GM23248 (cell line): Measurements from ENCODE around the gene LYST. TPM values are rescaled to one million over a fixed set of nuclear protein-coding genes. Genes with fewer than 3 reads are reported as not detected.

Experiments
- DNase-seq: peaks from one replicate; pipeline ENCODE4 v3.0.0-alpha.2; 2015
- H2AFZ ChIP-seq: fragments of 200-600 bp; sonication (generic); 2 replicates; pipeline ENCODE4 v1.6.1; 2016; ENCODE audit warnings: antibody characterized with exemption
- H3F3A ChIP-seq: fragments of 200-600 bp; sonication (generic); 2 replicates; pipeline ENCODE4 v1.6.1; 2016; ENCODE audit warnings: mild to moderate bottlenecking, antibody characterized with exemption, mixed run types; ENCODE audit not compliant: insufficient read depth
- H3K27ac ChIP-seq: fragments of 200-600 bp; sonication (generic); 2 replicates; pipeline ENCODE4 v1.5.1; 2016; ENCODE audit warnings: mild to moderate bottlenecking
- H3K27me3 ChIP-seq: fragments of 200-600 bp; sonication (generic); replicated peaks from 2 replicates; pipeline ENCODE4 v1.6.1; 2016; ENCODE audit warnings: mild to moderate bottlenecking; ENCODE audit not compliant: insufficient read depth
- H3K36me3 ChIP-seq: fragments of 200-600 bp; sonication (generic); 2 replicates; pipeline ENCODE4 v1.6.1; 2016; ENCODE audit warnings: low read depth, mild to moderate bottlenecking
- H3K4me1 ChIP-seq: fragments of 200-600 bp; sonication (generic); 2 replicates; pipeline ENCODE4 v1.6.1; 2016; ENCODE audit warnings: mild to moderate bottlenecking; ENCODE audit not compliant: insufficient read depth
- H3K4me2 ChIP-seq: fragments of 200-600 bp; sonication (generic); one replicate; pipeline ENCODE4 v1.6.1; 2016; ENCODE audit warnings: mild to moderate bottlenecking; ENCODE audit not compliant: unreplicated experiment
- H3K4me3 ChIP-seq: fragments of 200-600 bp; sonication (generic); 2 replicates; pipeline ENCODE4 v1.5.1; 2016; ENCODE audit warnings: mild to moderate bottlenecking
- H3K79me2 ChIP-seq: fragments of 200-600 bp; sonication (generic); 2 replicates; pipeline ENCODE4 v1.6.1; 2016; ENCODE audit warnings: mild to moderate bottlenecking; ENCODE audit not compliant: insufficient read depth
- H3K9ac ChIP-seq: fragments of 200-600 bp; sonication (generic); 2 replicates; pipeline ENCODE4 v1.6.1; 2016; ENCODE audit warnings: mild to moderate bottlenecking
- H3K9me2 ChIP-seq: fragments of 200-600 bp; sonication (generic); 2 replicates; pipeline ENCODE4 v1.6.1; 2016; ENCODE audit warnings: mixed run types, mild to moderate bottlenecking, moderate library complexity; ENCODE audit not compliant: insufficient read depth
- H3K9me3 ChIP-seq: fragments of 200-600 bp; sonication (generic); one replicate; pipeline ENCODE4 v1.6.1; 2017; ENCODE audit warnings: low read depth
- H4K20me1 ChIP-seq: fragments of 200-600 bp; sonication (generic); 2 replicates; pipeline ENCODE4 v1.6.0; 2016; ENCODE audit not compliant: insufficient read depth
- EZH2 ChIP-seq: fragments of 200-600 bp; sonication (generic); IDR thresholded peaks from 2 replicates; pipeline ENCODE4 v1.6.1; 2018; ENCODE audit warnings: antibody characterized with exemption, mild to moderate bottlenecking; ENCODE audit not compliant: insufficient read depth, poor library complexity, severe bottlenecking
- EZH2phosphoT487 ChIP-seq: fragments of 200-600 bp; sonication (generic); IDR thresholded peaks from 2 replicates; pipeline ENCODE4 v1.6.1; 2018; ENCODE audit warnings: antibody characterized with exemption, moderate library complexity, mild to moderate bottlenecking, low read depth; ENCODE audit not compliant: insufficient read depth
- WGBS, 2 experiments: methylation state at CpG; one replicate each; pipeline ENCODE4 v1.1.6; 2015 to 2017; ENCODE audit warnings: low lambda C conversion rate in 2 of 2, low coverage in 1 of 2; ENCODE audit errors: missing lambda C conversion rate in 2 of 2; 5-methylcytosine and 5-hydroxymethylcytosine counted together
- in situ Hi-C: fragments of 300-500 bp; cut with MboI; formaldehyde crosslinking; loops from 2 replicates; pipeline ENCODE4 v1.15.0; 2020
- polyA plus RNA-seq: library from polyadenylated mRNA; unstranded; fragments of >200 nt; fragmentation: Nextera tagmentation; extraction: Ambion mirVana; gene quantifications from 2 replicates; pipeline ENCODE4 v1.2.1, GENCODE V29; 2016
- total RNA-seq: library from RNA; depleted of rRNA; stranded (reverse); fragments of >200 nt; shearing (Covaris generic); gene quantifications from 2 replicates; pipeline ENCODE4 v1.2.3, GENCODE V29; 2014

LYST gene
- total and polyA plus RNA-seq, 2 experiments from 2014 or later, result 5.1 to 9.0 TPM

GRCh38 chr1:235651170-235651806 lies 215.4 kb downstream of the LYST start:
- DNase-seq, result no peak
- no peak overlapping the region for H3K4me3 ChIP-seq
- H3K27me3 ChIP-seq, result peaks cover 32% of the 10 kb centered on the region
- in situ Hi-C loops, result no loop called here
- H3K79me2 ChIP-seq, result no peaks in the 10 kb centered on the region
- no peak overlapping the region for H3K4me2 ChIP-seq
- H3K9me2 ChIP-seq, result no peaks in the 10 kb centered on the region
- no peaks in the 10 kb centered on the region for H3K36me3 ChIP-seq
- H3K9me3 ChIP-seq, result no peaks in the 10 kb centered on the region
- H3K4me1 ChIP-seq, result no peaks in the 10 kb centered on the region
- H3K27ac ChIP-seq, result no peak overlapping the region
- no peaks in the 10 kb centered on the region for H3F3A ChIP-seq
- no peak overlapping the region for H2AFZ ChIP-seq
- TF ChIP-seq EZH2 (no peak), EZH2phosphoT487 (no peak)
- no peak overlapping the region for H3K9ac ChIP-seq
- 61 to 65% methylated on average over 10 of the region's 10 CpGs for WGBS, 2 experiments
- no peaks in the 10 kb centered on the region for H4K20me1 ChIP-seq

DNA sequence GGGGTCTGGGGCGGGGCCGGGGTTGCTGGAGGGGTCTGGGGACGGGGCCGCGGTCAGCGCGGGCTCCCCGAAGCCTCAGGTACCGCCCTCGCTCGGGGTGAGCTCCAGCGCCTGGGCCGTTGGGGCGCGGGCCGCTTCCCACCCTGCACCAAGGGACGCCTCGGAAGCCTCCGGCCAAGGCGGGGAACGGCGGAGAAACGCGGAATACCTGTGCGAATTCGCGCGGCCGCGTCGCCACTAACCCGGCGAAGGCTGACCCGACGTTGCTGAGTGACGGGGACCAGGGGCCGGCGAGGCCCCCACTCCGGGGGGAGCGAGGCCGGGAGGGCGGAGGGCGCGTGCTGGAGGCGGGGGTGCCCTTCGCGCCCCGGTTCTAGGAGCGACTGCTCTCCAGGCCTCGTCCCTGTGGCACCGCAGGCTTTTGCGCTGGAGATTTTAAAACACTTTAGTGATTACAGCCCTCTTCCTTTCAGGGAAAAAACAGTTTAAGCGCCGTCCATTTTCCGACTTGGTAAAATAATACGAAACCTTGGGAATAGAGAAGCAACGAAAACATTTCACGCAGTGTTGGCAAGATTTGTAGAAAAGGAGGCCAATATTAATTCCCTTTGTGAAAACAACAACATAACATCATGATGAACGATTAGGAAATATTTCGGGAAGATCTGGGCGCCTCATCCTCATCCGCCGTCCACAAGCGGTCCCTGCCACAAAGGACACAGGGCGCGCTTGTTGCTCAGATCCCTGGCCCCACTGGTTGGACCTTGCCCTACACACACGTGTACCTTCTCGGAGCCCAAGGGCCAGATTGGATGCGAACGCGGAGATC lies 216.2 kb downstream of the LYST start:
- Histone ChIP-seq H3K36me3 (no peaks in the 10 kb centered on the region), H3K4me1 (no peaks in the 10 kb centered on the region), H3K9ac (no peak overlapping the region), H3K9me2 (no peaks in the 10 kb centered on the region), H3F3A (no peaks in the 10 kb centered on the region), H3K4me3 (peak overlapping the region; percentile 25; the same call in 1 of the 2 replicates), H3K9me3 (no peaks in the 10 kb centered on the region), H3K4me2 (no peak overlapping the region), H2AFZ (0 out of 2 replicates have a peak overlapping the region, but pooled peaks have one; percentile 5), H3K27ac (no peak overlapping the region), H3K79me2 (no peaks in the 10 kb centered on the region), H4K20me1 (no peaks in the 10 kb centered on the region), H3K27me3 (peaks cover 32% of the 10 kb centered on the region)
- 0 out of 2 replicates have a peak, but pooled peaks have one; percentile 39 for TF ChIP-seq EZH2phosphoT487
- peak; percentile 88 for TF ChIP-seq EZH2
- in situ Hi-C loops, result no loop called here
- WGBS, 2 experiments, result 11 to 15% methylated on average over 44 to 67 of the region's 71 CpGs
- DNase-seq, result peak; percentile 8

- Histone ChIP-seq H3K9ac (no peak within 1 kb of the TSS), H3K27me3 (peaks cover 32% of the 10 kb centered on the region), H3K4me3 (peak within 1 kb of the TSS; percentile 67), H3K36me3 (no peaks in the 10 kb centered on the region), H4K20me1 (no peaks in the 10 kb centered on the region), H3K27ac (no peak within 1 kb of the TSS), H3K79me2 (no peaks in the 10 kb centered on the region), H3K4me2 (peak within 1 kb of the TSS; percentile 60), H3K9me3 (no peaks in the 10 kb centered on the region), H3K9me2 (no peaks in the 10 kb centered on the region), H2AFZ (peak within 1 kb of the TSS; percentile 11), H3K4me1 (no peaks in the 10 kb centered on the region), H3F3A (no peaks in the 10 kb centered on the region)
- DNase-seq, result peak; percentile 48
- TF ChIP-seq EZH2phosphoT487, result no peak
- TF ChIP-seq EZH2, result peak; percentile 75
- 1 to 4% methylated on average over 25 to 52 of the region's 111 CpGs for WGBS, 2 experiments
- in situ Hi-C loops, result no loop called here
These were observed 217.1 kb downstream of the LYST start, which contains the start of gene GNG4 for GRCh38 chr1:235649368-235650163. TSS of gene GNG4 (minus strand) at chr1:235649784. CDS start at chr1:235583838, 65,946 bp downstream.

DNA sequence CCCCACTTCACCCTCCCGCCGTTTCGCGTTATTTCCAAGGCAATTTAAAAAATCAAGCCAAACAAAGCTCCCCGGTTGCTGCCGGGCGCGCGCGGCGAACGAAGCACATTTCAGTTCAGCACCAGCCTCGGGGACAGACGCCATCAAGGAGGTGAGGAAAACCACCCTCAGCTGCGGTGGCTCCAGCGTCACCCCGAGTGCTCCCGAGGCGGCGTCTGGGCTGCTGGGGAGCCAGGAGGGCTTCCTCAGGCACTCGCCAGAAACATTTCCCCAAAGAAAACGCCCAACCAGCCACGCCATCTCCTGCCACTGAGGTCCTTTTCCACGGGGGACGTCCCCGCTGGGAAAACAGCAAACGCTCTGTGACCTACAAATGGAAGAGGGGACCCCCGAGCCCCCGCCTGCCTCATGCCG lies 217.7 kb downstream of the LYST start:
- Histone ChIP-seq H3K9me2 (no peaks in the 10 kb centered on the region), H4K20me1 (no peaks in the 10 kb centered on the region), H3K4me3 (peak overlapping the region; percentile 67), H3K9me3 (no peaks in the 10 kb centered on the region), H3K4me2 (peak overlapping the region; percentile 60), H2AFZ (peak overlapping the region; percentile 11), H3F3A (no peaks in the 10 kb centered on the region), H3K79me2 (no peaks in the 10 kb centered on the region), H3K36me3 (no peaks in the 10 kb centered on the region), H3K27me3 (peaks cover 32% of the 10 kb centered on the region), H3K4me1 (no peaks in the 10 kb centered on the region), H3K27ac (no peak overlapping the region), H3K9ac (no peak overlapping the region)
- in situ Hi-C loops, result no loop called here
- peak; percentile 87 for DNase-seq
- TF ChIP-seq EZH2phosphoT487, result 0 out of 2 replicates have a peak, but pooled peaks have one; percentile 43
- TF ChIP-seq EZH2, result no peak
- 2 to 3% methylated on average over 30 of the region's 30 CpGs for WGBS, 2 experiments
